Aorta (tissue), 5 donors: Measurements from ENCODE around the gene SCML1. TPM values are rescaled to one million over a fixed set of nuclear protein-coding genes. Genes with fewer than 3 reads are reported as not detected.

Source experiments
- ATAC-seq: fragments of 200-7000 bp; cut with Tn5 transposase; one replicate; pipeline ENCODE4 v1.9.1; 2022; ENCODE audit warnings: moderate library complexity; ENCODE audit not compliant: low FRiP score
- DNase-seq, 2 donors: peaks; one replicate each; pipeline ENCODE4 v3.0.0-alpha.2; 2020
- H3K27ac ChIP-seq, 2 donors: one replicate each; pipeline ENCODE4 v1.5.1; 2013; ENCODE audit warnings: low read length in 2 of 2, mild to moderate bottlenecking in 2 of 2, moderate library complexity in 2 of 2, control low read depth in 1 of 2, inconsistent platforms in 1 of 2, low read depth in 1 of 2
- H3K27me3 ChIP-seq, 2 donors: one replicate each; pipeline ENCODE4 v1.6.1; 2013; ENCODE audit warnings: control low read depth in 1 of 2, low read length in 1 of 2, mild to moderate bottlenecking in 1 of 2, moderate library complexity in 1 of 2; ENCODE audit not compliant: insufficient read depth in 2 of 2, control insufficient read depth in 1 of 2
- H3K36me3 ChIP-seq, 2 donors: one replicate each; pipeline ENCODE4 v1.6.1; 2013; ENCODE audit warnings: control low read depth in 1 of 2, low read length in 1 of 2, mild to moderate bottlenecking in 1 of 2; ENCODE audit not compliant: insufficient read depth in 2 of 2, control insufficient read depth in 1 of 2
- H3K4me1 ChIP-seq, 2 donors: one replicate each; pipeline ENCODE4 v1.6.1; 2013; ENCODE audit warnings: low read length in 2 of 2, control low read depth in 1 of 2, mild to moderate bottlenecking in 1 of 2, moderate library complexity in 1 of 2; ENCODE audit not compliant: insufficient read depth in 2 of 2, control insufficient read depth in 1 of 2
- H3K4me3 ChIP-seq, 2 donors: one replicate each; pipeline ENCODE4 v1.5.1; 2013; ENCODE audit warnings: low read length in 2 of 2, control low read depth in 1 of 2, mild to moderate bottlenecking in 1 of 2
- H3K9me3 ChIP-seq: one replicate; pipeline ENCODE4 v1.6.1; 2013; ENCODE audit warnings: mild to moderate bottlenecking, low read length; ENCODE audit not compliant: control insufficient read depth
- WGBS, 2 donors: extraction: QIAGEN DNeasy Blood & Tissue Kit; methylation state at CpG; one replicate each; pipeline ENCODE4 v1.1.7; 2013; 5-methylcytosine and 5-hydroxymethylcytosine counted together
- intact Hi-C, 2 donors: fragments of 100-400 bp; cut with DNase I; formaldehyde crosslinking; loops; one replicate each; pipeline versions ENCODE4 v1.14.2 to v1.15.0; 2022
- polyA plus RNA-seq, 2 donors: library from polyadenylated mRNA; stranded (reverse); fragments of 200-250 nt; gene quantifications; one replicate each; pipeline ENCODE4 v1.2.3, GENCODE V29; 2013
- total RNA-seq, 2 donors: library from RNA; stranded (reverse); fragmentation: NEBNext Ultra II Directional; extraction: Animal tissue kit (Norgen Biotek cat#: 25700); gene quantifications; one replicate each; pipeline ENCODE4 v1.2.1, GENCODE V29; 2021
- donor health status: healthy with polysubstance abuse.
- donor health status: Bipolar disorder and iron deficiency.
- donor health status: DM: no; HTN: no; CAD: no.
- donor health status: DM: no; HTN: no; CAD: no.
- donor health status: DM: yes; HTN: yes; CAD: no.

SCML1 gene
- total and polyA plus RNA-seq, 4 donors: 5.3 to 16.0 (median 13.6) TPM

- Histone ChIP-seq H3K4me3 (no peak overlapping the region), H3K9me3 (no peaks in the 10 kb centered on the region), H3K36me3 (no peaks in the 10 kb centered on the region), H3K27me3 (no peaks in the 10 kb centered on the region), H3K27ac (no peak overlapping the region), H3K4me1 (no peaks in the 10 kb centered on the region)
- ATAC-seq (no peak), DNase-seq (no peak)
- intact Hi-C loops: no loop called here
- WGBS, 2 donors: 82 to 87% methylated on average over 2 of the region's 2 CpGs
Observed at GRCh38 chrX:17744896-17745523, 7.7 kb downstream of the SCML1 start.

DNA sequence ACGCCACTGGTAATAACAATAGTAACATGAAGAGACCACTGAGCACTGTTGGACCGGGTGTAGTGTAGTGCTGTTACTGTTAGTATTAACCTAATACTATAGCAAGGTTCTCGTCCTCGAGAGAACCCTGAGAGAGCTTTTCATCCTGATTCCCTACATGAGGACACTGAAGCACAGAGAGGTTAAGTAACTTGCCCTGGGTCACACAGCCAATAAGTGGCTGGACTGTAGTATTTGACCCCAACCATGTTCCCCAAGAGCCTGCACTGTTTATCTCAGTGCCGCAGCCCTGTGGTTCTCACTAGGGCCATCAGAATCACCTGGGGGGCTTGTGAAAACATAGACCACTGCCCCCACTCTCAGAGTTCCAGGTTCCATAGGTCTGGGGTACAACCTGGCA, 10.4 kb downstream of the SCML1 start:
- Histone ChIP-seq H3K36me3 (peaks cover 0 to 1% of the 10 kb centered on the region in 2 donors), H3K27ac (no peak overlapping the region), H3K4me1 (no peaks in the 10 kb centered on the region), H3K9me3 (no peaks in the 10 kb centered on the region), H3K27me3 (no peaks in the 10 kb centered on the region), H3K4me3 (no peak overlapping the region)
- WGBS, 2 donors: 78 to 95% methylated on average over 5 of the region's 5 CpGs
- DNase-seq: no peak
- ATAC-seq: no peak
- intact Hi-C loops: no loop called here

GRCh38 chrX:17748684-17749083, 11.4 kb downstream of the SCML1 start:
- H3K4me3 ChIP-seq: no peak overlapping the region
- H3K36me3 ChIP-seq: peaks cover 0 to 1% of the 10 kb centered on the region in 2 donors
- intact Hi-C loops: no loop called here
- no peaks in the 10 kb centered on the region for H3K4me1 ChIP-seq
- no peaks in the 10 kb centered on the region for H3K27me3 ChIP-seq
- ATAC-seq: no peak
- no peak overlapping the region for H3K27ac ChIP-seq
- 41 to 50% methylated on average over 5 of the region's 5 CpGs for WGBS, 2 donors
- H3K9me3 ChIP-seq: no peaks in the 10 kb centered on the region
- DNase-seq: no peak

- WGBS, 2 donors: 75 to 84% methylated on average over 3 of the region's 3 CpGs
- H3K27ac ChIP-seq: no peak overlapping the region
- intact Hi-C loops: no loop called here
- no peaks in the 10 kb centered on the region for H3K27me3 ChIP-seq
- H3K36me3 ChIP-seq: peaks cover 0 to 1% of the 10 kb centered on the region in 2 donors
- DNase-seq: no peak
- H3K9me3 ChIP-seq: no peaks in the 10 kb centered on the region
- no peak overlapping the region for H3K4me3 ChIP-seq
- no peaks in the 10 kb centered on the region for H3K4me1 ChIP-seq
- ATAC-seq: no peak
Observed at GRCh38 chrX:17750436-17750835, 13.1 kb downstream of the SCML1 start.

- DNase-seq: no peak
- H3K36me3 ChIP-seq: no peaks in the 10 kb centered on the region
- no peak overlapping the region for H3K4me3 ChIP-seq
- no peaks in the 10 kb centered on the region for H3K27me3 ChIP-seq
- H3K9me3 ChIP-seq: no peaks in the 10 kb centered on the region
- ATAC-seq: no peak
- H3K27ac ChIP-seq: no peak overlapping the region
- no peaks in the 10 kb centered on the region for H3K4me1 ChIP-seq
- intact Hi-C loops: no loop called here
- 57 to 97% methylated on average over 2 of the region's 2 CpGs for WGBS, 2 donors
Observed at GRCh38 chrX:17758382-17758781, 21.1 kb downstream of the SCML1 start.

DNA sequence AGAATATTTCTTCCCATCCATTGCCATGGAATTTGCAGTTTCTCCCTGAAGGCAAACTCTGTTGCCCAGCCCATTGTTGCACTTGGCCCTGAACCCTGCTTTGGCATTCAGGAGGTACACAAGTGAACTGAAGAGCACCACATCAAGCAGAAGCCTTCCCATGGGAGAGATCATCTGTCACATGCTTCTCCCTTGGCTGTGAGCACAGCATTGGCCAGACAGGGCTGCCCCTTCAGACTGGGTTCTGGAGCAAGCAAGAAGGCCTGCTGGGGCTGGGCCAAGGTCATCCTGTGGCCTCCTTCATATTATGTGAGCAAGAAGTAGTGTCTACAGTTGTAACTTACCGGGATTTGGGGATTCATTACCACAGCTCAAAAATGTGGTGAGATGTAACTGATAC, 22.7 kb downstream of the SCML1 start:
- no peaks in the 10 kb centered on the region for H3K9me3 ChIP-seq
- no peaks in the 10 kb centered on the region for H3K4me1 ChIP-seq

DNA sequence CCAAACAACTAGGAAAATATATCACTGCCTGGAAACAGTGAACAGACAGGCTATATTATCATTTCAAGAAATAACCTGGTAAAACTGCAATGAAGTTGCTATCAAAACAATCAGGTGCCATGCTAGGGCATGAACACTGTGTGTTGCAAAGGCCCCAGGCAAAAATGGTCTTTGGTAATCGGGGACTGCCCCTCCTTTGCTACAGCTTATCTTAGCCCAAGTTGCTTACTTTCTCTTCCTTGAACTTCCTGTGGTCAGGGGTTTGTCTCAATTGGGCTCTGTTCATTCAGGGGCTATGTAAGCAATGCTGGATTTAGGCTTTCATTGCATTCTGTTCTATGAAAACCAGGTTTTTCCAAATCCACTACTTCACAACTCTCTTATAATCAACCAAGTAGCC, 30.4 kb downstream of the SCML1 start:
- H3K27me3 ChIP-seq: peaks cover 0 to 2% of the 10 kb centered on the region in 2 donors
- no peaks in the 10 kb centered on the region for H3K36me3 ChIP-seq
- H3K4me1 ChIP-seq: no peaks in the 10 kb centered on the region
- H3K4me3 ChIP-seq: no peak overlapping the region
- H3K27ac ChIP-seq: no peak overlapping the region
- no peaks in the 10 kb centered on the region for H3K9me3 ChIP-seq
- no peak for DNase-seq
- ATAC-seq: no peak
- intact Hi-C loops: no loop called here
- 28 to 47% methylated on average over 1 of the region's 1 CpG for WGBS, 2 donors

More for the DNA sequence above, 22.7 kb downstream of the SCML1 start:
- H3K27ac ChIP-seq: no peak overlapping the region
- ATAC-seq: no peak
- no peaks in the 10 kb centered on the region for H3K36me3 ChIP-seq
- H3K27me3 ChIP-seq: peaks cover 0 to 2% of the 10 kb centered on the region in 2 donors
- intact Hi-C loops: no loop called here
- no peak for DNase-seq
- 36 to 45% methylated on average over 1 of the region's 1 CpG for WGBS, 2 donors
- no peak overlapping the region for H3K4me3 ChIP-seq

DNA sequence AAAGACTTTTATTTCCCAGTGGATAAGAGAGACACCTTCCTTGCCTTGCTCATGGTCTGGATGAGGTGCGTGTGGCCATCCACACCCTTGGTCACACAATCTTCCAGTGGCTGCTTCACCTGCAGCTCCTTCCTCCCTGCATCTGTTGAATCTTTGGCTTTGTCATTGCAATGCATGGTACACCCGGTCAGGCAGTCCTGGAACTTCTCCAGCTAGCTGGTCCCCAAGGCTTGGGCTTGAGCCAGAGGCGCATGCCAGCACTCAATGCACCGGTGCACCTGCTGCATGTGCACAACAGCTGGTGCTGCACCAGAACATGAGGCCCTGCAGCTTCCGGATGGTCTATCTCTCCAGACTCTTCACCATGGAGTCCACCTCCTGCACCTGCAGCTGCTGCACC, 31.7 kb downstream of the SCML1 start:
- ATAC-seq (no peak), DNase-seq (no peak)
- H3K27ac ChIP-seq: no peak overlapping the region
- H3K36me3 ChIP-seq: no peaks in the 10 kb centered on the region
- H3K4me1 ChIP-seq: no peaks in the 10 kb centered on the region
- WGBS, 2 donors: 56 to 67% methylated on average over 5 of the region's 5 CpGs
- intact Hi-C loops: no loop called here
- H3K4me3 ChIP-seq: no peak overlapping the region
- peaks cover 0 to 2% of the 10 kb centered on the region in 2 donors for H3K27me3 ChIP-seq
- H3K9me3 ChIP-seq: no peaks in the 10 kb centered on the region

DNA sequence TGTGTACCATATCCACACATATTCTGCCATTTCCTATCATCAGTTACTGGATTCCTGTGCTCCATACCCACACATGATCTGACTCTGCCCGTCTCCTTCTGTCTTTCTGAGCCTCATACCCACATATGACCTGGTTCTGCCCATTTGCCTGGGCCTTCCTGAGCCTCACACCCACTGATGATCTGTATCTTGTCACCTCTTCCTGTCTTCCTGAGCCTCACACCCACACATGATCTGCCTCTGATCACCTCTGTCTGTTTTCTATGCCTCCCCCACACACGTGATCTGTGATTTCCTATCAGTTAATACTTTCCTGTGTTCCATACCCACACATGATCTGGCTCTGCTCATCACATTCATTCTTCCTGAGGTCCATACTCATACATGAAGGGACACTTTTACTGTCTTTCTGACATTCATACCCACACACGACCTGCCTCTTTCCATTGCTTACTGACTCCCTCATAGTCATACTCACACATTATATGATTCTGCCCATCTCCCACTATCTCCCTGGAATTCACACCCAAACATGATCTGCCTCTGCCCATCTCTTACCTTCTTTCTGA, 32.5 kb downstream of the SCML1 start:
- ATAC-seq (no peak), DNase-seq (no peak)
- Histone ChIP-seq H3K27me3 (peaks cover 0 to 2% of the 10 kb centered on the region in 2 donors), H3K4me3 (no peak overlapping the region), H3K9me3 (no peaks in the 10 kb centered on the region), H3K4me1 (no peaks in the 10 kb centered on the region), H3K27ac (no peak overlapping the region), H3K36me3 (no peaks in the 10 kb centered on the region)
- intact Hi-C loops: no loop called here
- 50 to 68% methylated on average over 3 of the region's 3 CpGs for WGBS, 2 donors
